GM21360 (cell line): Measurements from ENCODE around the gene TRIO.

ENCODE experiments used
- ATAC-seq: cut with Tn5 transposase; IDR thresholded peaks from one replicate; pipeline ENCODE4 v1.9.1; 2021; ENCODE audit warnings: mild to moderate bottlenecking, moderate library complexity; ENCODE audit not compliant: unreplicated experiment

Gene TRIO

GRCh38 chr5:14260637-14261036 is 117.5 kb downstream of the TRIO start:
- ATAC-seq, result no peak

GRCh38 chr5:14261235-14261634 is 118.1 kb downstream of the TRIO start:
- peak; percentile 42 for ATAC-seq

DNA sequence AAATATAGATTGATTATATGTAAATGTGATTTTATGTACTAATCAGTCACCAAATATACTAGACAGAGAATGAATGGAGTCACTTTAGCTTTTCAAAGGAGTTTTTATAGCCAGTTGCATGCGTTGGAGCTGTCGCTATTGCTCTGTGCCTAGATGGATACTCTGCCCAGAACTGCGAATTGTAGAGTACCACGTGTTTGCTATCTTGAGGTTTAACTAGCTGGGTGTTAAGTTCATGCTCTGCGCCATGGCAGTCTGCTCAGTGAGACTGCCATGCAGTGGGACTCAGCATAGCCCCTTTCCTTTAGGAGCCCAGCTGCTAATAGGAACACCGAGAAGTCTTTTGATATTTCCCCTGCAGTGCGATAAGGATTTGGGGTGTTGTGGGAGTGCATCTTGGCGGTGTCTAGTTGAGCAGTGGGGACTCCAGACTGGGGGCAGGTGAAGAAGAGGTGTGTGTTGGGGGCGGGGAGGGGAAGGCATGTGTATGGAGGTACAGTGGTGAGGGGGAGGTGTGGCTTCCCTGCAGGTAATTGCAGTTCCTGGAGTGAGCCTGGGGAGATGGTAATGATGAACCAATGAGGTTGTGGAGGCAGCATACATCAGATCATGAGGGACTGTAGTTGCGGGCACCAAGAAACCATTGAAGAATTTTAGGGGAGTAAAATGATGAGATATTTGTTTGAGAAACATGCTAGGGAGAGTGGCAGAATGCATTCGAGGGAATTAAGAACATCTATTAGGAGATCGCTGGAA is 118.9 kb downstream of the TRIO start:
- no peak for ATAC-seq

GRCh38 chr5:14263113-14263512 is 120.0 kb downstream of the TRIO start:
- ATAC-seq, result no peak

GRCh38 chr5:14263699-14264098 is 120.6 kb downstream of the TRIO start:
- no peak for ATAC-seq

- peak; percentile 78 for ATAC-seq
These were observed 121.6 kb downstream of the TRIO start for GRCh38 chr5:14264605-14265316.

- ATAC-seq, result no peak
These were observed 122.4 kb downstream of the TRIO start for GRCh38 chr5:14265570-14265969.

DNA sequence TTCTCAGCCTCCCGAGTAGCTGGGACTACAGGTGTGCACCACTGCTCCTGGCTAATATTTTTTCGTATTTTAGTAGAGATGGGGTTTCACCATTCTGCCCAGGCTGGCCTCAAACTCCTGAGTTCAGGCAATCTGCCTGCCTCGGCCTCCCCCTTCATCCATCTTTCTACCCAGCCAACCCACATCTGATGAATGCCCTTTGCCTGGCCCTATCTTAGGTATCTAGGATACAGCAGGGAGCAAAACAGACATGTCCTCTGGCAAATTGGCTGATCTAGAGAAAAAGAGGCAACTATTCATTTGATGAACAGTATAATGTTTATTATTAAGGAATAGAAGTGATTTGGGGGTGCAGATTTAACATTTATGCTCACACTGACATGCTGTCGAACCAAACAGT is 123.0 kb downstream of the TRIO start:
- no peak for ATAC-seq

GRCh38 chr5:14266686-14267085 is 123.5 kb downstream of the TRIO start:
- ATAC-seq, result no peak

- ATAC-seq, result no peak
These were observed 124.2 kb downstream of the TRIO start for GRCh38 chr5:14267166-14267838.

DNA sequence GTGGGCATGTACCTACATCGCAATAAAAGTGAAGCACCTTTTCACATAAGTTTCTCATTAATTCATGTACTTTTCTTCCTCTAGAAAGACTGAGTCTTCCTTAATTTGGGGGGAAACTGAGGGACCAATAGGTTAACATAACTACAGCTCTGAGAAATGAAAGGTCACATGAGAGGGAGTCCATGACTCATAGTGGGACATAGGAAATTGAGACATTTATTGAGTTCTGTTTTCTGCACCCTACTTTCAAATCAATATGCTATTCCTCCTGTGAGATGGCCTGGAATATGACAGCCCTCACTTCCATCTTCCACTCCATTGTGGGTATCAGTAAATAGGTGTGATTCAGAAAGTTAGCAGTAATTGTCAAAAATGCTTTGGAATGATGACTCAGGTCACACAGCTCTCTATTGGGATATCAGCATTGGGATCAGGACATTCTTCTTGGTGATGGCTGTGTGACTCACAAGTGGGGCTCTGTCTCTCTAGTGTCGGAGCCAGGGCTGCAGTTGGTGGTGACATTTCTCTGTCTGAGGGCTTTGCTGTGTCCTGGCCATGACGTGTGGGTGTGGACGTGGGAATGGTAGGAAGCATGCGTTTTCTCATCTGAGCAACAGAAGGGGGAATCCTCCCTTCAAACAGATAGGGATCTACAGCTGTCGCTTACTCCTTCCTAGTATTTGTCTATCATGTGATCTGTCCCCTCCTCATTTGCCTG is 125.0 kb downstream of the TRIO start:
- ATAC-seq, result no peak

DNA sequence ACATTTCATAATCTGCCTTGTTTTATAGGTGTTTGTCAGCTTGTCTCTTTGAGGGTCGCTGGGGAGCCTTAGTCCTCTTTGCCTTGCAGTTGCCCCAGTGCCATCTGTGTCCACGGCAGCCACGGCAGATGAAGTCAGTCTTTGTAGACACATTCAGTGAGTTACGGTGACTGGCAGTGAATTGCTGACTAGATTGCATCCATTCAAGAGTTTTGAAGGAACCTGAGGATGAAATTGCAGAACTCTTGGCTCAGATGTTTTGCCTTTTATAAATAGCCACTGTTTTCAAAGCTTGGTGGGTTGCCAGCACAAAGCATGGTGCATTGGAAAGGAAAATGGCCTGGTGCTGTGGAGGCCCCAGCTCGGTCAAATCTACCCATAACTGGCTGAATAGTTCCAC is 125.6 kb downstream of the TRIO start:
- ATAC-seq, result no peak

DNA sequence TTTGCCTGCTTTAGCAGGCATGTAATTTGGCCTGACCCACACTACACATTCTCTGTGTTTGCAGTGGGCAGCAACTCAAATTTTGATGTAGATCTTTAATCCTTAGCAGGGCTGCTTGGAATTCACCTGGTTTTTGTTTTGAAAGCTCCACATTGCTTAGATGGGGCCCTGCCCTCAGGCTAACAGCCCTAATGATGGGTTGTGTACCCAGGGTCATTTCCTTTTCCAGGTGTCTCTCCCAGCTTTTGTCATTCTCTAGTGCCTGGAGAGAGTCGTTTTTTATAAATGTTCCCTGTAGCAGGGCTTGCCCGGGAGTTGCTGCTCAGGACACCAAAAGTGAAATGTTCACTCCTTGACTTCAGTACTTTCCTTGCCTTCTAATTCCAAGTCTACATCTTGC is 126.3 kb downstream of the TRIO start:
- no peak for ATAC-seq

GRCh38 chr5:14270209-14270702 is 127.1 kb downstream of the TRIO start:
- ATAC-seq, result no peak

GRCh38 chr5:14272548-14273205 is 129.5 kb downstream of the TRIO start:
- no peak for ATAC-seq

GRCh38 chr5:14273207-14273767 is 130.1 kb downstream of the TRIO start:
- no peak for ATAC-seq

GRCh38 chr5:14276380-14276779 is 133.2 kb downstream of the TRIO start:
- ATAC-seq, result no peak

- ATAC-seq, result peak; percentile 64
These were observed 134.5 kb downstream of the TRIO start for GRCh38 chr5:14277385-14278320.

GRCh38 chr5:14280294-14280854 is 137.2 kb downstream of the TRIO start:
- ATAC-seq, result no peak
